SK-N-SH (cell line): ENCODE data around the gene PLXNB3. TPM values are rescaled to one million over a fixed set of nuclear protein-coding genes. Genes with fewer than 3 reads are reported as not detected.
A peak's percentile ranks its signal among the peaks of the same experiment; 100 is the strongest.

Source experiments
- CTCF ChIA-PET: fragments of 300-600, 350-600 bp; formaldehyde crosslinking; extraction: SDS; loops from one replicate; lab custom pipeline; 2021; lab: Yijun Ruan, JAX
- POLR2A ChIA-PET: fragments of 350-600 bp; sonication (Branson Sonifier 250); formaldehyde crosslinking; extraction: SDS; loops from one replicate; lab custom pipeline; 2020; ENCODE audit warnings: antibody characterized with exemption, inconsistent platforms; lab: Yijun Ruan, JAX
- DNase-seq: peaks from one replicate; pipeline ENCODE4 v3.0.0; 2012
- H2AFZ ChIP-seq: fragments of 200-600 bp; sonication (generic); 2 replicates; pipeline ENCODE4 v1.8.1; 2016; ENCODE audit warnings: antibody characterized with exemption, mild to moderate bottlenecking, low read depth
- H3F3A ChIP-seq: fragments of 200-600 bp; sonication (generic); replicated peaks from 2 replicates; pipeline ENCODE3; 2016; ENCODE audit warnings: antibody characterized with exemption, mild to moderate bottlenecking; ENCODE audit not compliant: insufficient read depth
- H3K27ac ChIP-seq, 2 experiments: fragments of 200-500 bp in 1 of 2; fragments of 200-600 bp in 1 of 2; sonication (Bioruptor generic) in 1 of 2; sonication (generic), shearing (Covaris generic) in 1 of 2; 2 replicates each; pipeline versions ENCODE4 v1.5.1 to v1.6.1; 2014 to 2016; ENCODE audit warnings: low read depth in 2 of 2, inconsistent platforms in 1 of 2, low read length in 1 of 2, mild to moderate bottlenecking in 1 of 2, mixed read lengths in 1 of 2
- H3K27me3 ChIP-seq: fragments of 200-600 bp; sonication (generic), shearing (Covaris generic); 2 replicates; pipeline ENCODE4 v1.6.1; 2016; ENCODE audit warnings: mixed run types; ENCODE audit not compliant: insufficient read depth
- H3K36me3 ChIP-seq, 2 experiments: fragments of 200-500 bp in 1 of 2; fragments of 200-600 bp in 1 of 2; sonication (Bioruptor generic) in 1 of 2; sonication (generic) in 1 of 2; replicated peaks in 1 of 2; 2 replicates each; pipeline versions ENCODE3 to v1.5.1; 2014 to 2016; ENCODE audit warnings: low read length in 1 of 2, mild to moderate bottlenecking in 1 of 2; ENCODE audit not compliant: insufficient read depth in 2 of 2, control insufficient read depth in 1 of 2
- H3K4me1 ChIP-seq, 2 experiments: fragments of 200-500 bp in 1 of 2; fragments of 200-600 bp in 1 of 2; sonication (Bioruptor generic) in 1 of 2; sonication (generic), shearing (Covaris generic) in 1 of 2; 2 replicates each; pipeline versions ENCODE4 v1.5.1 to v1.6.1; 2014 to 2016; ENCODE audit warnings: low read depth in 1 of 2, low read length in 1 of 2, mixed run types in 1 of 2; ENCODE audit not compliant: insufficient read depth in 2 of 2, control insufficient read depth in 1 of 2
- H3K4me2 ChIP-seq: fragments of 200-600 bp; sonication (generic), shearing (Covaris generic); 2 replicates; pipeline ENCODE4 v1.6.1; 2017; ENCODE audit warnings: mixed run types
- H3K4me3 ChIP-seq, 2 experiments: fragments of 200-500 bp in 1 of 2; fragments of 200-600 bp in 1 of 2; sonication (Bioruptor generic) in 1 of 2; sonication (generic), shearing (Covaris generic) in 1 of 2; 2 replicates each; pipeline versions ENCODE4 v1.5.1 to v1.8.1; 2014 to 2016; ENCODE audit warnings: low read depth in 2 of 2, inconsistent platforms in 1 of 2, low read length in 1 of 2, mild to moderate bottlenecking in 1 of 2, mixed read lengths in 1 of 2, moderate library complexity in 1 of 2
- H3K79me2 ChIP-seq: fragments of 200-600 bp; sonication (generic); 2 replicates; pipeline ENCODE4 v1.8.1; 2017; ENCODE audit warnings: mild to moderate bottlenecking; ENCODE audit not compliant: insufficient read depth
- H3K9ac ChIP-seq: fragments of 200-600 bp; sonication (generic); 2 replicates; pipeline ENCODE4 v1.6.1; 2017; ENCODE audit warnings: mixed run types
- H3K9me2 ChIP-seq: fragments of 200-600 bp; sonication (generic); 2 replicates; pipeline ENCODE4 v1.6.1; 2017; ENCODE audit warnings: mixed run types
- H3K9me3 ChIP-seq: fragments of 200-600 bp; sonication (generic); 2 replicates; pipeline ENCODE4 v1.6.1; 2017; ENCODE audit warnings: mixed run types, mild to moderate bottlenecking, moderate library complexity
- H4K20me1 ChIP-seq: fragments of 200-600 bp; sonication (generic); 2 replicates; pipeline ENCODE4 v1.6.1; 2017; ENCODE audit warnings: mild to moderate bottlenecking, mixed run types; ENCODE audit not compliant: insufficient read depth
- CHD2 ChIP-seq: fragments of 150-350 bp; IDR thresholded peaks from 2 replicates; pipeline ENCODE4 v1.6.1; 2018; ENCODE audit warnings: low read length; ENCODE audit not compliant: partially characterized antibody
- FOSL2 ChIP-seq: IDR thresholded peaks from 2 replicates; pipeline ENCODE4 v1.4.0; 2012; ENCODE audit warnings: low read depth, mild to moderate bottlenecking, moderate library complexity, borderline replicate concordance
- FOXJ3 ChIP-seq: sonication (generic); formaldehyde crosslinking; IDR thresholded peaks from 2 replicates; pipeline ENCODE4 v1.5.1; 2020; ENCODE audit warnings: mild to moderate bottlenecking, missing genetic modification reagents
- GABPA ChIP-seq: IDR thresholded peaks from 2 replicates; pipeline ENCODE4 v1.4.0; 2012; ENCODE audit warnings: low read depth, mild to moderate bottlenecking
- GATA2 ChIP-seq: sonication (generic); formaldehyde crosslinking; IDR thresholded peaks from 2 replicates; pipeline ENCODE4 v1.5.0; 2020; ENCODE audit warnings: mild to moderate bottlenecking, missing genetic modification reagents
- MEF2A ChIP-seq: IDR thresholded peaks from 2 replicates; pipeline ENCODE4 v1.4.0; 2012; ENCODE audit warnings: low read depth, borderline replicate concordance
- POLR2AphosphoS5 ChIP-seq: IDR thresholded peaks from 2 replicates; pipeline ENCODE4 v1.6.1; 2012; ENCODE audit warnings: low read depth, low read length
- RAD21 ChIP-seq: IDR thresholded peaks from 2 replicates; pipeline ENCODE4 v1.6.1; 2012; ENCODE audit warnings: mild to moderate bottlenecking, low read length
- RCOR1 ChIP-seq: fragments of 150-350 bp; IDR thresholded peaks from 2 replicates; pipeline ENCODE4 v1.6.1; 2017; ENCODE audit warnings: antibody characterized with exemption, low read length
- RFX5 ChIP-seq: IDR thresholded peaks from 2 replicates; pipeline ENCODE4 v1.6.1; 2012; ENCODE audit warnings: mild to moderate bottlenecking, improper control_type of control experiment, low read length
- RXRA ChIP-seq: IDR thresholded peaks from 2 replicates; pipeline ENCODE4 v1.4.0; 2012; ENCODE audit warnings: low read depth, mild to moderate bottlenecking, borderline replicate concordance
- SIN3A ChIP-seq: IDR thresholded peaks from 2 replicates; pipeline ENCODE4 v1.6.1; 2012; ENCODE audit warnings: low read depth, mild to moderate bottlenecking, low read length, moderate library complexity, borderline replicate concordance
- SMC3 ChIP-seq: IDR thresholded peaks from 2 replicates; pipeline ENCODE4 v1.6.1; 2012; ENCODE audit warnings: low read depth, low read length, improper control_type of control experiment
- TAF1 ChIP-seq: IDR thresholded peaks from 2 replicates; pipeline ENCODE4 v1.6.1; 2012; ENCODE audit warnings: low read depth, mild to moderate bottlenecking, low read length, moderate library complexity, borderline replicate concordance
- TCF12 ChIP-seq: IDR thresholded peaks from 2 replicates; pipeline ENCODE4 v1.4.0; 2012
- TEAD4 ChIP-seq: IDR thresholded peaks from 2 replicates; pipeline ENCODE4 v1.4.0; 2012; ENCODE audit warnings: mild to moderate bottlenecking, borderline replicate concordance; ENCODE audit not compliant: insufficient read depth
- USF1 ChIP-seq: IDR thresholded peaks from 2 replicates; pipeline ENCODE4 v1.4.0; 2012; ENCODE audit warnings: low read depth, borderline replicate concordance
- WGBS: methylation state at CpG from one replicate; pipeline ENCODE4 v1.1.6; 2017; ENCODE audit warnings: low lambda C conversion rate; 5-methylcytosine and 5-hydroxymethylcytosine counted together
- polyA plus RNA-seq, 3 experiments: library from polyadenylated mRNA; depleted of rRNA; stranded (reverse); fragments of >200 nt; gene quantifications; 2 replicates each; pipeline ENCODE4 v1.2.3, GENCODE V29; 2012
- TF ChIP-seq, protein P1 (sequence below): IDR thresholded peaks from 2 replicates; pipeline ENCODE4 v1.4.0; 2012; ENCODE audit warnings: low read depth, borderline replicate concordance
- TF ChIP-seq, protein P2 (sequence below): IDR thresholded peaks from 2 replicates; pipeline ENCODE4; 2012
- TF ChIP-seq, protein P3 (sequence below): fragments of 150-350 bp; IDR thresholded peaks from 2 replicates; pipeline ENCODE4 v1.6.1; 2017; ENCODE audit warnings: antibody characterized with exemption, low read length, low read depth, borderline replicate concordance

PLXNB3 gene
- polyA plus RNA-seq, 1 of the 3 experiments (the other 2 are of a cell fraction) = 15.5 TPM

GRCh38 chrX:153794018-153794896 is 30.2 kb downstream of the PLXNB3 start, which contains the start of the genes IDH3G and SSR4 (continued):
- TF ChIP-seq RCOR1 (no peak), MEF2A (no peak), TAF1 (peak; percentile 34; the same call in 1 of the 2 replicates), TEAD4 (no peak), POLR2AphosphoS5 (peak; percentile 69), SMC3 (no peak), FOXJ3 (no peak), USF1 (no peak), CHD2 (peak; percentile 99)
- TF ChIP-seq, protein P1, sequence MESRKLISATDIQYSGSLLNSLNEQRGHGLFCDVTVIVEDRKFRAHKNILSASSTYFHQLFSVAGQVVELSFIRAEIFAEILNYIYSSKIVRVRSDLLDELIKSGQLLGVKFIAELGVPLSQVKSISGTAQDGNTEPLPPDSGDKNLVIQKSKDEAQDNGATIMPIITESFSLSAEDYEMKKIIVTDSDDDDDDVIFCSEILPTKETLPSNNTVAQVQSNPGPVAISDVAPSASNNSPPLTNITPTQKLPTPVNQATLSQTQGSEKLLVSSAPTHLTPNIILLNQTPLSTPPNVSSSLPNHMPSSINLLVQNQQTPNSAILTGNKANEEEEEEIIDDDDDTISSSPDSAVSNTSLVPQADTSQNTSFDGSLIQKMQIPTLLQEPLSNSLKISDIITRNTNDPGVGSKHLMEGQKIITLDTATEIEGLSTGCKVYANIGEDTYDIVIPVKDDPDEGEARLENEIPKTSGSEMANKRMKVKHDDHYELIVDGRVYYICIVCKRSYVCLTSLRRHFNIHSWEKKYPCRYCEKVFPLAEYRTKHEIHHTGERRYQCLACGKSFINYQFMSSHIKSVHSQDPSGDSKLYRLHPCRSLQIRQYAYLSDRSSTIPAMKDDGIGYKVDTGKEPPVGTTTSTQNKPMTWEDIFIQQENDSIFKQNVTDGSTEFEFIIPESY = peak; percentile 95

GRCh38 chrX:153794897-153795816 is 31.1 kb downstream of the PLXNB3 start:
- Histone ChIP-seq H3K4me1 (peaks cover 5 to 27% of the 10 kb centered on the region in 2 experiments; a peak in 1 of 4 replicates), H3K27me3 (peaks cover 14% of the 10 kb centered on the region; the same call in 1 of the 2 replicates), H4K20me1 (0 out of 2 replicates have a peak, but pooled peaks cover 12% of the 10 kb centered on the region), H3K9me3 (no peaks in the 10 kb centered on the region), H3K9ac (peak overlapping the region; percentile 73), H3K4me2 (peak overlapping the region; percentile 82), H3F3A (no peaks in the 10 kb centered on the region), H3K4me3 (peak overlapping the region; percentile 67 to 76), H3K79me2 (peaks cover 51% of the 10 kb centered on the region), H3K27ac (peak overlapping the region; percentile 58 to 67; a peak in 3 of 4 replicates), H3K9me2 (no peaks in the 10 kb centered on the region), H2AFZ (0 out of 2 replicates have a peak overlapping the region, but pooled peaks have one; percentile 35), H3K36me3 (peaks cover 0 to 5% of the 10 kb centered on the region in 2 experiments)
- no peak for DNase-seq
- ChIA-PET POLR2A (interaction anchor here (1.0 to 2.1 kb wide), 5 partner anchors 24 to 176 kb away, joined by 3 to 14 read pairs (median 6); no protein-coding TSS in a partner anchor), CTCF (interaction anchor here (1.0 kb wide), 1 partner anchor 116 kb away, joined by 3 read pairs; no protein-coding TSS in a partner anchor)
- 13% methylated on average over 13 of the region's 47 CpGs for WGBS
- TF ChIP-seq RFX5 (no peak), SIN3A (no peak), TCF12 (no peak), USF1 (no peak), FOXJ3 (no peak), GATA2 (CRISPR knock-in tag) (no peak), GABPA (no peak), FOSL2 (no peak), POLR2AphosphoS5 (no peak), TAF1 (no peak), RAD21 (no peak), RXRA (no peak)
- TF ChIP-seq, protein P2, sequence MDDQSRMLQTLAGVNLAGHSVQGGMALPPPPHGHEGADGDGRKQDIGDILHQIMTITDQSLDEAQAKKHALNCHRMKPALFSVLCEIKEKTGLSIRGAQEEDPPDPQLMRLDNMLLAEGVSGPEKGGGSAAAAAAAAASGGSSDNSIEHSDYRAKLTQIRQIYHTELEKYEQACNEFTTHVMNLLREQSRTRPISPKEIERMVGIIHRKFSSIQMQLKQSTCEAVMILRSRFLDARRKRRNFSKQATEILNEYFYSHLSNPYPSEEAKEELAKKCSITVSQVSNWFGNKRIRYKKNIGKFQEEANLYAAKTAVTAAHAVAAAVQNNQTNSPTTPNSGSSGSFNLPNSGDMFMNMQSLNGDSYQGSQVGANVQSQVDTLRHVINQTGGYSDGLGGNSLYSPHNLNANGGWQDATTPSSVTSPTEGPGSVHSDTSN = no peak
- TF ChIP-seq, protein P3, sequence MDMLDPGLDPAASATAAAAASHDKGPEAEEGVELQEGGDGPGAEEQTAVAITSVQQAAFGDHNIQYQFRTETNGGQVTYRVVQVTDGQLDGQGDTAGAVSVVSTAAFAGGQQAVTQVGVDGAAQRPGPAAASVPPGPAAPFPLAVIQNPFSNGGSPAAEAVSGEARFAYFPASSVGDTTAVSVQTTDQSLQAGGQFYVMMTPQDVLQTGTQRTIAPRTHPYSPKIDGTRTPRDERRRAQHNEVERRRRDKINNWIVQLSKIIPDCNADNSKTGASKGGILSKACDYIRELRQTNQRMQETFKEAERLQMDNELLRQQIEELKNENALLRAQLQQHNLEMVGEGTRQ = no peak
